OCI-LY7 (cell line): ENCODE measurements around the gene ICAM2.

Experiments
- EZH2phosphoT487 ChIP-seq: fragments of 200-600 bp; sonication (generic); IDR thresholded peaks from 2 replicates; pipeline ENCODE4 v1.6.1; 2018; ENCODE audit warnings: low read depth, borderline replicate concordance, mild to moderate bottlenecking, mixed run types, antibody characterized with exemption, low read length, moderate library complexity, mixed read lengths
- TF ChIP-seq, protein P1 (sequence below): fragments of 200-600 bp; sonication (generic); conservative IDR thresholded peaks from 2 replicates; pipeline ENCODE4 v1.5.1; 2014; ENCODE audit warnings: mild to moderate bottlenecking, antibody characterized with exemption, low read length, moderate library complexity, mixed read lengths

DNA sequence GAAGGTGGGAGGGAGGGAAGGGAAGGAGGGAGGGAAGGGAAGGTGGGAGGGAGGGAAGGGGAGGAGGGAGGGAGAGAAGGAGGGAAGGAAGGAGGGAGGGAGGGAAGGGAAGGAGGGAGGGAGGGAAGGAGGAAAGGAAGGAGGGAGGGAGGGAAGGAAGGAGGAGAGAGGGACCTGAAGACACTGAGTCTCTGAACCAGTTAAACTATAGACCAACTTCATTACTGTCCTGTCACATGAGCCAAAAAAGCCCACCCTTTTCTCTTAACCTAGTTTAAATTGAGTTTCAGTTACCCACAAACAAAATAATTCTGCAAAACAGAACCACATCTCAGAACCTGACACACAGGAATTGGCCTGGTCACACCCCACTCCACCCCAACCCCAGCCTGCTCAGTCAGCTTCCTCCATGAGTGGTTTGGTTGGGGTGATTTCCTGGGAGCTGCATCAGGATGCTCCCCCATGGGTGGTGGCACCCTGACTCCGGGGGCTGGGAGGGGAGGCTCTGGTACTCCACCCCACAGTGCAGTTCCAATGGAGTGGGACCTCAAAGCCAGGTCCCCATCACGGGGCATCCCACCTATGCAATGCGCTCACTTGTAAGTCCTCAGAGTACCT lies 27.0 kb downstream of the ICAM2 start:
- TF ChIP-seq, protein P1, sequence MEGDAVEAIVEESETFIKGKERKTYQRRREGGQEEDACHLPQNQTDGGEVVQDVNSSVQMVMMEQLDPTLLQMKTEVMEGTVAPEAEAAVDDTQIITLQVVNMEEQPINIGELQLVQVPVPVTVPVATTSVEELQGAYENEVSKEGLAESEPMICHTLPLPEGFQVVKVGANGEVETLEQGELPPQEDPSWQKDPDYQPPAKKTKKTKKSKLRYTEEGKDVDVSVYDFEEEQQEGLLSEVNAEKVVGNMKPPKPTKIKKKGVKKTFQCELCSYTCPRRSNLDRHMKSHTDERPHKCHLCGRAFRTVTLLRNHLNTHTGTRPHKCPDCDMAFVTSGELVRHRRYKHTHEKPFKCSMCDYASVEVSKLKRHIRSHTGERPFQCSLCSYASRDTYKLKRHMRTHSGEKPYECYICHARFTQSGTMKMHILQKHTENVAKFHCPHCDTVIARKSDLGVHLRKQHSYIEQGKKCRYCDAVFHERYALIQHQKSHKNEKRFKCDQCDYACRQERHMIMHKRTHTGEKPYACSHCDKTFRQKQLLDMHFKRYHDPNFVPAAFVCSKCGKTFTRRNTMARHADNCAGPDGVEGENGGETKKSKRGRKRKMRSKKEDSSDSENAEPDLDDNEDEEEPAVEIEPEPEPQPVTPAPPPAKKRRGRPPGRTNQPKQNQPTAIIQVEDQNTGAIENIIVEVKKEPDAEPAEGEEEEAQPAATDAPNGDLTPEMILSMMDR = no peak
- no peak for TF ChIP-seq EZH2phosphoT487
